ENCODE results near the gene ST8SIA6.
"Not testable (repeated sequence)": the region's sequence is repeated elsewhere in the genome, so short reads cannot be mapped to it uniquely, and the experiment has no call there.

Gene ST8SIA6

GRCh38 chr10:17321957-17322356, 132.4 kb downstream of the ST8SIA6 start:
- not testable (repeated sequence) for H3K9me3 Mint-ChIP-seq; H3K4me1 Mint-ChIP-seq; H3K27ac Mint-ChIP-seq; ATAC-seq; H3K4me3 Mint-ChIP-seq; H3K36me3 Mint-ChIP-seq; DNase-seq (ENCODE audit: low spot score in 2 of 2)

GRCh38 chr10:17316488-17317170, 137.8 kb downstream of the ST8SIA6 start:
- Mint-ChIP-seq H3K36me3 (no peaks in the 10 kb centered on the region), H3K4me1 (no peaks in the 10 kb centered on the region), H3K27ac (no peak overlapping the region), H3K9me3 (no peaks in the 10 kb centered on the region), H3K4me3 (no peak overlapping the region)
- DNase-seq (ENCODE audit: low spot score in 2 of 2) (no peak), ATAC-seq (no peak)

- ATAC-seq (no peak), DNase-seq (ENCODE audit: low spot score in 2 of 2) (no peak)
- Mint-ChIP-seq H3K9me3 (no peaks in the 10 kb centered on the region), H3K4me1 (no peaks in the 10 kb centered on the region), H3K36me3 (no peaks in the 10 kb centered on the region), H3K4me3 (no peak overlapping the region), H3K27ac (no peak overlapping the region)
Observed at GRCh38 chr10:17309435-17309834, 145.0 kb downstream of the ST8SIA6 start.

GRCh38 chr10:17307123-17307522, 147.3 kb downstream of the ST8SIA6 start:
- Mint-ChIP-seq H3K4me3 (no peak overlapping the region), H3K27ac (no peak overlapping the region), H3K9me3 (no peaks in the 10 kb centered on the region), H3K4me1 (no peaks in the 10 kb centered on the region), H3K36me3 (no peaks in the 10 kb centered on the region)
- DNase-seq (ENCODE audit: low spot score in 2 of 2) (no peak), ATAC-seq (no peak)

- Mint-ChIP-seq H3K4me1 (no peaks in the 10 kb centered on the region), H3K9me3 (no peaks in the 10 kb centered on the region), H3K36me3 (no peaks in the 10 kb centered on the region), H3K4me3 (no peak overlapping the region), H3K27ac (no peak overlapping the region)
- DNase-seq (ENCODE audit: low spot score in 2 of 2) (no peak), ATAC-seq (no peak)
Observed at GRCh38 chr10:17292375-17292774, 162.0 kb downstream of the ST8SIA6 start.

GRCh38 chr10:17290226-17290625, 164.2 kb downstream of the ST8SIA6 start:
- DNase-seq (ENCODE audit: low spot score in 2 of 2), result no peak
- Mint-ChIP-seq H3K4me1 (no peaks in the 10 kb centered on the region), H3K36me3 (no peaks in the 10 kb centered on the region), H3K27ac (peak overlapping the region; percentile 29), H3K9me3 (no peaks in the 10 kb centered on the region), H3K4me3 (no peak overlapping the region)
- peak; percentile 69 for ATAC-seq

- no peaks in the 10 kb centered on the region for H3K36me3 Mint-ChIP-seq
- H3K9me3 Mint-ChIP-seq, result no peaks in the 10 kb centered on the region
- ATAC-seq (no peak), DNase-seq (ENCODE audit: low spot score in 2 of 2) (no peak)
- no peaks in the 10 kb centered on the region for H3K4me1 Mint-ChIP-seq
- H3K27ac Mint-ChIP-seq, result peak overlapping the region; percentile 29
- H3K4me3 Mint-ChIP-seq, result no peak overlapping the region
Observed at GRCh38 chr10:17289763-17290162, 164.6 kb downstream of the ST8SIA6 start.

GRCh38 chr10:17286562-17287550, 167.5 kb downstream of the ST8SIA6 start:
- no peak overlapping the region for H3K4me3 Mint-ChIP-seq
- DNase-seq (ENCODE audit: low spot score in 2 of 2) (no peak), ATAC-seq (no peak)
- no peaks in the 10 kb centered on the region for H3K36me3 Mint-ChIP-seq
- H3K27ac Mint-ChIP-seq, result no peak overlapping the region
- H3K9me3 Mint-ChIP-seq, result peaks cover 4% of the 10 kb centered on the region
- no peaks in the 10 kb centered on the region for H3K4me1 Mint-ChIP-seq

GRCh38 chr10:17282311-17282710, 172.1 kb downstream of the ST8SIA6 start:
- ATAC-seq (no peak), DNase-seq (ENCODE audit: low spot score in 2 of 2) (no peak)
- Mint-ChIP-seq H3K36me3 (no peaks in the 10 kb centered on the region), H3K27ac (no peak overlapping the region), H3K9me3 (peaks cover 10% of the 10 kb centered on the region), H3K4me3 (no peak overlapping the region), H3K4me1 (no peaks in the 10 kb centered on the region)

GRCh38 chr10:17278607-17279240, 175.7 kb downstream of the ST8SIA6 start:
- no peak for DNase-seq (ENCODE audit: low spot score in 2 of 2)
- Mint-ChIP-seq H3K9me3 (peaks cover 10% of the 10 kb centered on the region), H3K4me3 (no peak overlapping the region), H3K4me1 (peaks cover 4% of the 10 kb centered on the region), H3K27ac (no peak overlapping the region), H3K36me3 (no peaks in the 10 kb centered on the region)
- no peak for ATAC-seq

- Mint-ChIP-seq H3K9me3 (peaks cover 7% of the 10 kb centered on the region), H3K27ac (no peak overlapping the region), H3K4me1 (peaks cover 4% of the 10 kb centered on the region), H3K36me3 (no peaks in the 10 kb centered on the region), H3K4me3 (no peak overlapping the region)
- DNase-seq (ENCODE audit: low spot score in 2 of 2), result no peak
- ATAC-seq, result no peak
Observed at GRCh38 chr10:17276756-17277424, 177.5 kb downstream of the ST8SIA6 start.

- Mint-ChIP-seq H3K27ac (peak overlapping the region; percentile 16), H3K4me1 (peaks cover 4% of the 10 kb centered on the region), H3K4me3 (no peak overlapping the region), H3K36me3 (no peaks in the 10 kb centered on the region), H3K9me3 (no peaks in the 10 kb centered on the region)
- no peak for DNase-seq (ENCODE audit: low spot score in 2 of 2)
- ATAC-seq, result peak; percentile 60
Observed at GRCh38 chr10:17273403-17273802, 181.0 kb downstream of the ST8SIA6 start.

GRCh38 chr10:17272648-17273047, 181.7 kb downstream of the ST8SIA6 start:
- no peak for ATAC-seq
- Mint-ChIP-seq H3K9me3 (no peaks in the 10 kb centered on the region), H3K36me3 (no peaks in the 10 kb centered on the region), H3K4me3 (no peak overlapping the region), H3K4me1 (peaks cover 4% of the 10 kb centered on the region), H3K27ac (no peak overlapping the region)
- DNase-seq (ENCODE audit: low spot score in 2 of 2), result no peak
